Urothelium cell line (cell line): ENCODE measurements around the gene C11orf21.

Experiments used
- DNase-seq: peaks from one replicate; pipeline ENCODE4 v3.0.0; 2011; ENCODE audit warnings: low spot score, mixed read lengths
- FAIRE-seq: peaks from 2 replicates; lab custom pipeline; 2011; peaks lifted over from hg19 to GRCh38; lab: Jason Lieb, UNC

The C11orf21 gene

DNA sequence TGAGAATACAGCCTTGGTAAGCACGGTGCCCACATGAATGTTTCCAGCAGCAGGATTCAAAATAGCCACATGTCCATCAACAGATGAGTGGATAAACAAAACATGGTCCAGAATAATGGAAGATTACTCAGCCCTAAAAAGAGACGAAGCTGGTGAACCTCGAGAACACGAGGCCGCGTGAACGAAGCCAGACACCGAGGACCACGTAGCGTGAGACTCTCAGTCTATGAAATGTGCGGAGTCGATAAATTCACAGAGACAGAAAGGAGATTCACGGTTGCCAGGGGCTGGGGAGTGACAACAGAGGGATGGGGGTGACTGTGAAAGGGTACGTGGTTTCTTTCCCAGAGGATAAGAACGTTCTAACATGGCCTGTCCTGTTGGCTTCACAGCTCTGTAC is 28.4 kb downstream of the C11orf21 start:
- DNase-seq (no peak), FAIRE-seq (no peak)

DNA sequence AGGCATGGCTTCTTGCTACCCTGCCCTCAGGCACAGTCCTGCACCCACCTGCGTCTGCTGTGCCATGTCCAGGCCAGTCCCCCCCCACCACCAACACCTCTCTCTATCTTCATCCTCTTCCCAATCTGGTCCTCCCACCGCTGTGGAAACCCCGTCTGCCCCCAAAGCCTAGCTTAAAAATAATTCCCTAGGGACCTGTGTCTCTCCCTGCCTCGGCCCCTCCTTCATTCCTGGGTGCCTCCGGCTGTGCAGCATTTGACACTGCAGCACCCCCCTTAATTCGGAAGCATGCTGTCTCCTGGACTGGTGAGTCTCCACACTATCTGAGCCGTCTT is 28.8 kb downstream of the C11orf21 start:
- FAIRE-seq (no peak), DNase-seq (no peak)

DNA sequence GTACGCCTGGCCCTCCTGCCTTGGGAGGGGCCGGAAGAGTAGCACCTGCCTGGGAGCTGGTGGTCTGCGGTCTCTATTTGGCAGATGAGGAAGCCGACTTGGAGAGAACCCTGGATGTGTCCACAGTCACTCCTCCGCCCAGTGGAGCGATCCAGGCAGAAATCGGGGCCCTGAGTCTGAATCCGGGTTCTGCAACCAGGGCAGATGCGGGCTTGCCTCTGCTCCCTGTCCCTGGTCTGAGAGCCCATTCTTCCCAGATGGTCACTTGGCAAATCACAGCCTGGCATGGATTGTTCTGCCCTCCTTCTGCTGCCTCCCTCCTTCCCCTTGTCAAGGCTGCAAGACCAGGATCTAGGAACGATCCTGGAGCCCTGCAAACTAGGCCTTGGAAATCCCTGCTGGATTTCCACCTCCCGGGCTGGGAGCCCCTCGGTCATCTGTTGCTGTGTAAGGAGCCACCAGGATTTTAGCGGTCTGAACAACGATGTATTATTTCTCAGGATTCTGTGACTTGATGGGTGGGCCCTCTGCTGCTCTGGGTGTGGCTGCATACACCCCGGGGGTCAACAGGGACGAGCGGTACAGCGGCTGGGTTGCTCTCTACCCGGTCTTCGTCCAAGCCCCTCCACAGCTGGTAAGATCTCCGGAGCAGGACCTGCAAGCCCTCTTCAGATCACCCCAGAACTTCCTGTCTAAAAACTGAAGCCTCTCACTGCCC is 29.3 kb downstream of the C11orf21 start:
- no peak for FAIRE-seq

DNA sequence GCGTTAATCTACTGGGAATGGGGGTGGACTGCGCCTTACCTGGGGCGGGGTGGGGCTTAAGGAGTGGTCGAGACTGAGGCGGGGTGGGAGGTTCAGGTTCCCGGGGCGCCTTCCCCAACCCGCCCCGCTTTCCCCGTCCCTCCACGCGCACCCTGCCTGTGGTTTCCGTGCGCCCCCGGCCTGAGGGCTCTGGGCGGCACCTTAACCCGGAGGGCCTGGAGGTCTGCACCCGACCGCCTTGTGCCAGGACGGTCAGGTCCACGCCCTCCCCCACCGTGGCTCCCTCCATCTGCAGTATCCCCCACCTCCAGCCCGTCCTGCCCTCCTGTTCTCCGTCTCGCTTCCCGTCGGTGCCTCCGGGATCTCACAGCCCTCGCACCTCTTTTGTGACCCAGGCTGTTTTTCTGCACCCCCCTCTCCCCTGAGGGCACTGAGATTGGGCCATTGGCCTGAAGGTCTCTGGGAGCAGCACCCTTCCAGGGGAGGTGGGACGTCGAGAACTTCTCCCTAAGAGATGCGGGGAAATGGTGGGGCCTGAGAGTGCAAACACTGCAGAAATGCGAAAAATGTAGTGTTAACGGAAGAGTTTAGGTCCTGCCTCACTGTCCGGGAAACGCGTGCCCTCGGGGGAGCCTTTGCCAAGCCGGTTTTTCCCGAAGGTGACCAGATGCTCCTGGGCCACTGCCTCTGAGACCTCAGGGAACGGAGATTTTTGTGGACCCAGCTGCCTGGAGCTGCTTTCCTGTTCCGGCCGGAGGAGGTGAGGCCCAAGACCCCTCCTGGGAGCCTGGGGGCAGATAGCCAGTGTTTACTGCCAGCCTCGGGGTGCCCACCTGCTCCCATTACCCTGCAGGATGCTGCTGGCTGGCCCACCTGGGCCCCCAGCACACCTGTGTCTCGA is 30.1 kb downstream of the C11orf21 start:
- DNase-seq (no peak), FAIRE-seq (no peak)

More for the DNA sequence above, 29.3 kb downstream of the C11orf21 start:
- no peak for DNase-seq

DNA sequence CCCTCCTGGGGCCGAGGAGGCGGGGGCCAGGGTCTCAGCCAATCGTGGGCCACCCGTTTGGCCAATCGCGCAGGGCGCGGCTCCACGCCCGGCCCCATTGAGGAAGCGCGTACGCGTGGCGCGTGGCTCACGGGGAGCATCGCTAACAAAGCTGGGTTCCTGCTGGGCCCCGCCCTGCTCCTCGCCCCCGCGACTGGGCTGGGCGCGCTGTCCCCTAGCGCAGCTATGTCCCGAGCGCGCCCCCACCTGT is 30.7 kb downstream of the C11orf21 start:
- FAIRE-seq, result no peak
- DNase-seq, result no peak

DNA sequence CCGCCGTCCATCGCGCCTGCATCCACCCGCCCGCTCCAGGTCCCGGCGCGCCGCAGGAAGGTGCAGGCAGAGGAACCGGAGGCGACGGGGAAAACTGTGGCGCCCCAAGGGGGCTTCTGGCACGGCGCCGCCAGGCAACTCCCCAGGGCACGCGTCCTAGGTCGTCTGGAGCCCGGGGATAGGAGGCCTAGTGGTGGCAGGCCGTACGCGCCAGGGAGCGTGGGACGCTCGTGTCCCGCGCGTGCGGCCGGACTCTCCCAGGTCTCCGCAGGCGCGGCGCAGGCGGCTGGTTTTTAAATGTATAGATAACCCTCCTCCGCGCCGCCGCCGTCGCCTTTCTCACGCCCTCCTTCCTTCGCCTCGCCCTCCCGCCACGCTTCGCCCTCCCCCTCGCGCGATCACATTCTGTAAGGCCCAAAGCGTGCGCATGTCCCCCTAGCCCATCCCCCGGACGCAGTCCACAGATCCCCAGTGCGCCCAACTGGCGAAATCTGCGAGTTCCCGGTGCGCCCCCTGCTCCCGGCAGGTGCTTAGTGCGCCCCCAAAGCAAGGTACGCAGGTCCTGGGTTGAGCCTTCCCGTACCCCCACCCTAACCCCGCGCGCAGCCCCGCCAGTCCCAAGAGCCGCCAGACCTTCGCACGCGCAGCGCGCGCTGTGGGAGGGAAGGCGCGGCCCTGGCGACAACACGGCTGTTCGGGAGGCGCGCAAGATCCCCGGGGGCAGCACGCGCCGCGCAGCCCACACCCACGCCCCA is 31.2 kb downstream of the C11orf21 start, which contains the start of gene ASCL2:
Gene ASCL2, minus strand, starts transcription at position 267 of the 755 bp plus-strand sequence. Its CDS starts 256 bp downstream, at position 11.
- FAIRE-seq (no peak), DNase-seq (no peak)

DNA sequence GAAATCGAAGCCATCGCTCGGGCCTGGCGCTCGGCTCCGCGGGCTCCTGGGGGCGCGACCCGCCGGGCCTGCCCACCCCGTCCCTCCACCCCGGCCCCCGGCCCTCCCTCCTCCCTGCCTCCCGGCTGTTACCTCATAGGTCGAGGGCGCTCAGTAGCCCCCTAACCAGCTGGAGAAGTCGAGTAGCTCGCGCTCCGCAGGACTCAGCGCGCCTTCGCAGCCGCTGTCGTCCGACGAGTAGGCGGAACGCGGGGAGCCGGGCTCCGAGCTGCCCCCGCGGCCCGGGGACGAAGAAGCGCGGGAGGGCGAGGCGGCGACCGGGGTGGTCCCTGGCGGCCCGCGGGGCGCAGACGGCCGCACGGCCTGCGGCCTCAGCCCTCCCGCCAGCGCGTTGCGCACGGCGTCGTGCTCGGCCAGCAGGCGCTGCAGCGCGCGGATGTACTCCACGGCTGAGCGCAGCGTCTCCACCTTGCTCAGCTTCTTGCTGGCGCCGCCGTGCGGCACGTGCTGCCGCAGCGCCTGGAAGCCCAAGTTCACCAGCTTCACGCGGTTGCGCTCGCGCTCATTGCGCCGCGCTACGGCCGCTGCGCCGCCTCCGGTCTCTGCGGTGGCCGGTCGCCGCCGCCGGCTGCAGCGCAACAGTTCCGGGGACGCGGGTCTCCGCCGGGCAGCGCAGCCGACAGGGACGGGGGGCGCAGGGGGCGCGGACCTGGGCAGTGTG is 32.0 kb downstream of the C11orf21 start:
- FAIRE-seq (no peak), DNase-seq (no peak)

DNA sequence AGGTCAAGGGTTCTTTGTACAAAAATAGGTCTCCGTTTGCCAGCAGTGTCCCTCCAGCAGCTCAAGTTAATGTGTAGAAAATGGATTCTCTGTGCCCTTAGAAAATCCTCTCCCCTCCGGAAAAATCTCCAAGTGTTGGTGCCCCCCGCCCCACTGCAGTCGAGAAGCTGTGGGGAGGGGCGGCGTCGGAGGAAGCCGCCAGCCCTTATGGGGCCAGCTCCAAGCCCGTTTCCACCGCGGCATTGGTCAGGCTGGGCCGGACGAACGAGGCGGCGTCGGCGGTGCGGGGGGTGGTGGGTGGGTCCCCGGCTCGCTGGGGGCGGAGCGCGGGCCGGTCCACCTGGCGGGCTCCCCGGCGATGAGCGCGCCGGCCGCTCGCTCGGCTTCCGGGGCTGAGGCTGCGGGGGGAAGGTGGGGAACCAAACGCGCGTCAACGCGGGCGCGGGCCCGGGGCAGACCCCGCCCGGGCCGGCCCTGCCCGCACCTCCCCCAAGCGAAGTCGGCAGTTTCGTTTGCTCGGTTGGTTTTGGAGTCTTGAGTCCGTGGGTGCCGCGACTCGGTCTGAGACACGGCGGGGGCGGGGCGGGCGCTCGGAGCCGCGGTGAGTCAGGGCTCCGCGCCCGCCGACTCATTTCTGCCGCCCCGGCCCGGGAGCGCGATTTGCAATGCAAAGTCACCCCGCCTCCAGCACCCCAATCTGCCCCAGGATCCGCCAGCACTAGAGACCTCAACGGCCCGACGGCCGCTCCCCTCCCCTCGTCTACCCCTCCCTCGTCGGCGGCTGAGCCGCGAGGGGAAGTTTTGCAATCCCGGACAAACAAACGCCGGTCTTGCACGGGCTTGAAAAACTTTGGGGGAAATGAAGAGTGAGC is 32.8 kb downstream of the C11orf21 start:
- FAIRE-seq, result no peak
- DNase-seq, result peak; percentile 54

DNA sequence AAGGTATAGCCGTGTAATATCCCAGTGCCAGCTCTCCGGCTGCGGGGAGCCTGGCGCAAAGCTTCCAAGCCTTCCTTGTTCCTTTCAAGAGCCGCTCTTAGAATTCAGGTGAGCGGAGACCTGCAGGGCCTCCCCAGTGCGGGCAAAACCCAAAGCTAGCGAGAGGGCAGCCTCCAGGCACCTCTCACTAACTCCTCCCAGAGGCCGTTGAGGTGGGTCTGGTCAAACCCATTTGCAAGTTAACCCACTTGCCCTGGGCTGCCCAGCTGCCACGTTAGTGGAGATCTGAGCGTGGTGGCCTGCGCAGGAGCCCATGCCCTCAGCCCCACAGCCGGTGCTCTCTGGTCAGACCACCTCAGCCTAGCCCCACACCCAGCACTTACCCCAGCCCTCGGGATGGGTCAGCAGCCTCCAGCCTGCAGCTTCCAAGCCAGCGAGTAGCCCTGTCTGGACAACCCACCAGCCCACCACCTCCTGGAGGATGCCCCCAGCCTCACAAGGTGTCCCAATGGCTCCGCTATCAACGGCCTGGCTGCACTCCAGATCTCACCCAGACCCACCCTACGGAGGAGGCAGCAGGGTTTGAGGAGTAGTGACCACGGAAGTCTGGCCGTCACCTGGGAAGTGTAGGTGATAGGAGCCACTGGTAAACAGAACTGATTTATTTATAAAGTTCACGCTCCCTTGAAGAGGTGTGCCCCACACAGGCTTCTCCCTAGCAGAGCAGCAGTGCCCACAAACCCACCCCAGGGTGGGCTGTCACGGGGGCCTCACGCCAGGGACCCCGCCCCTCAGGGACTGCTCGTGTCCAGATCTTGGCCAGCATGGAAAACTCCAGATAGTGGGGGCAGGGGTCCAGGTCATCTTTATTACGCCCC is 33.6 kb downstream of the C11orf21 start:
- FAIRE-seq (no peak), DNase-seq (no peak)

DNA sequence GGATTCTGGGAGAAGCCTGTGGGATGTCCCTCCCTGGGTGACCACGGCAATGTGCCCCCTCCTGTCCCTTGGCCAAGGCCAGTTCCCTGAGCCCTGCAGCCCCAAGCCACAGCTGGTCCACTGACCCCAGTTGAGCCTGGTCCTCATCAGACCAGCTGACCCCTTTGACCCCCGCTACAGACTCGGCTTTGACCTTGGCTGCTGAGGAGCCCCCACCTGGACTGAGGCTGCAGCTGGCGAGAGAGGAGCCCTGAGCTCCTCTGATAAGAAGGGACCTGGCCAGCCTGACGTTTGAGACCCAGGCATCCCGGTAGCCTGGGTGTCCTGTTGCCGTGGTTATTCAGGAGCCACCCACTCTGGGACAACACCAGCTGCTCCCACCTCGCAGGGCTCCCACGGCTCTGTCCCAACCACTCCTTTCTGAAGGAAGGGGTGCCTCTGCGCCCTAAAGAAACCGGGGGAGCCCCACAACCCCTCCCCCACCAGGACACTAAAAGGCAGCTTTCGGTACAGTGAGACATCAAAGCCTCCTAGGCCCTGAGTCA is 34.3 kb downstream of the C11orf21 start:
- no peak for FAIRE-seq

DNA sequence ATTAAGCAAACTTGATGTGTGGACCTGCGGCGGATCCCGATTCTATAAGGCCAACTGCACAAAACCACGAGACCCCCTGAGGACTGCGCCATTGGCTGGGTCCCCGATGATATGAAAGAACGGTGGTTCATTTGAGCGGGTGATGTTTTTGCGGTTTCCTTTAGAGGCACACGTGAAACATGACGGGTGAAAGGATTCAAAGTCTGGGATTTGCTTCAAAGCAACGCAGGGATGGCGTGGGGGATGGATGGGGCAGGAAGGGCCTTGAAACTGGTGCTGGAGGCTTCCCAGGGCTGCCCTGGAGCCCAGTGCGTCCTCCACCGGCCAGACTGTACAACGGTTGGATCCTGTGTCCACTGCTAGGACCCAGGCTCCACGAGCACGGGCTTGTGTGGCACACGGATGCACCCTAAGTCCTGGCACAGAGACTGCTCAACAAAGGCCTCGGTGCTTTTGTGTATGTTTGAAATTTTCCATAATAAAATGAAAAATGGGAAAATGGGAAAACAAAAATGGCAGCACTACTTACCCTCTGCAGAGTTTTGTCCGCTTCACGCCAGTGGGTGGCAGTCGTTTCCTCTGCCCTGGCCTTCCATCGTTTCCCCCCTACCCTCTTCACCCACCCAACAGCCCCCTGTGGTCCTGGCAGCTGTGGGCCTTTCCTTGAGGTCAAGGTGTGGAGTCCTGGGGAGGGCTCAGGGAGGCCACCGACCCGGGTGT is 35.0 kb downstream of the C11orf21 start:
- DNase-seq, result no peak
- no peak for FAIRE-seq

More for the DNA sequence above, 34.3 kb downstream of the C11orf21 start:
- no peak for DNase-seq

DNA sequence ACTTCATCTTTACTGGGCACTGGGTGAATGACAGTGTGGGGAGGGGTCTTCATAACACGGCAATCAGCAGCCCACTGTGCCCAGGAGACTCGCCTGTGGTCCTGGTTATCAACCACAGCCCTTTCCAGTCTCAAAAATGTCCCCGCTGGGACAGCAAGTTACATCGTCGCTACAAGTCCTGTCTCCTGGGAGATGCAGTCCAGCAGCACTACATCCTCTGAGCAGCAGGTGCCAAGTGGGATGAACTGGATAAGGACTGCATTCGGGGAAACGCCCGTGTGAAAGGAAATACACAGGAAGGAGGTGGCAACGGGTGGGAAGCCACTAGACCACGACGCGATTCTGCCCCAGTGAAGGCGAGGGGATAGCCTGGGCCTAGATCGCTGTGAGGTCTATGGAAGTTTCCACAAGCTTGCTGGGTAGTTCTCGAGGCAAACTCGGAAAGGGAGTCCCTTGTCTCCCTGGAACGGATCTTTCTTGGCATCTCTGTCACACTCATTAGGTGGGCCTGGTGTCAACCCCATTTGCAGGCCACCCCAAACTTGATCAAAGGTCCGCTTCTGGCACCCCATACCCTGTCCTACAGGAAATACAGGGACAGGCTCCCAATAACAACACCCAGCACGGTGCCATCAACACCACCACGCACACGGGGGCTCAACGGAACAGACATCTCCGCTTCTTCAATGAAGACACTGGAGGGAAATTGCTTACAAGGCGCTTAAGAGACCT is 35.7 kb downstream of the C11orf21 start:
- DNase-seq, result no peak
- no peak for FAIRE-seq

DNA sequence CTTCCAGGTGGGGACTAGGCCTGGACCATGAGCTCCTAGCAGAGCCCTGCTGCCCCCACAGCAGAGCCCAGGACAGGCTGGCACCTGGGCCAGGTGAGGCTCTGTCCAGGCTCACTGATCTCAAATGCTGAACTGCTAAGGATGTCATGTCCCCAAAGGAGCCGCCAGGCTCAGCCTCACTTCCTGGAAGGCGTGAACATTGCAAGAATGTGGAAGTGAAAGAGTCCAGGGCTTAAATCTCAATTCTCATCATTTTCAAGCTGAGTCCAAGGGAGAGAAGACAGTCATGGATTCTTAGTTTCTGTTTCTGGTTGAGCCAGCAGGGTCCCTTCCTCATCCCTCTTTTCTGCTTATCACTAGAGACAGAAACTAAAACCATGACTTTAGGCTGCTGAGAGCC is 36.3 kb downstream of the C11orf21 start:
- DNase-seq (no peak), FAIRE-seq (no peak)

DNA sequence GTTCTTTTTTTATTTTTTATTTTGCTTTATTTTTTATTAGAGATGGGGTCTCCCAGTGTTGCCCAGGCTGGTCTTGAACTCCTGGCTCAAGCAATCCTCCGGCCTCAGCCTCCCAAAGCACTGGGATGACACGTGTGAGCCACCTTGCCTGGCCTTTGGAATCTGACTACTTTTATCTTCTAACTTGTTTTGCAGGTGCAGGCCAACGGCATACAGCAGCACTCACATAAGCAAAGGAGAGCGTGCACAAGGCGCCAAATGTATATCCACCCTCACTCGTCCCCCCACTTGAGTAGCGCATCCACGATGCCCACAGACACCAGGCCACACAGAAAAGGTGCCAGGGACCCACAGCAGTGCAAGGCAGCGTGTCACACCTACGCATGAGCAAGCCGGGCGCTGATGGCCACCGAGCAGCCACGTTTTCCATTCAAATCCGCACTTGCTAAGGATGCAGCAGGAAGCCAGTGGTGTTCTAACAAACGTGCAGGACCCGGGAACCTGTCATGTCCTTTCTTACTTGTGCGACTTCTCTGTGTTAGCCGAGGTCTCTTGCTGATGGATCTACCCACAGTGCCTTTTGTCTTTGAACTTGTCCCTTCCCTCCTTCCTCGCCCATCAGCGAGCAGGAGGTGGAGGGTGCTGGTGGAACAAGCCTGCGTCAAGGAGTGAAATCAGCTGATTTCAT is 37.2 kb downstream of the C11orf21 start:
- DNase-seq, result no peak
- no peak for FAIRE-seq

DNA sequence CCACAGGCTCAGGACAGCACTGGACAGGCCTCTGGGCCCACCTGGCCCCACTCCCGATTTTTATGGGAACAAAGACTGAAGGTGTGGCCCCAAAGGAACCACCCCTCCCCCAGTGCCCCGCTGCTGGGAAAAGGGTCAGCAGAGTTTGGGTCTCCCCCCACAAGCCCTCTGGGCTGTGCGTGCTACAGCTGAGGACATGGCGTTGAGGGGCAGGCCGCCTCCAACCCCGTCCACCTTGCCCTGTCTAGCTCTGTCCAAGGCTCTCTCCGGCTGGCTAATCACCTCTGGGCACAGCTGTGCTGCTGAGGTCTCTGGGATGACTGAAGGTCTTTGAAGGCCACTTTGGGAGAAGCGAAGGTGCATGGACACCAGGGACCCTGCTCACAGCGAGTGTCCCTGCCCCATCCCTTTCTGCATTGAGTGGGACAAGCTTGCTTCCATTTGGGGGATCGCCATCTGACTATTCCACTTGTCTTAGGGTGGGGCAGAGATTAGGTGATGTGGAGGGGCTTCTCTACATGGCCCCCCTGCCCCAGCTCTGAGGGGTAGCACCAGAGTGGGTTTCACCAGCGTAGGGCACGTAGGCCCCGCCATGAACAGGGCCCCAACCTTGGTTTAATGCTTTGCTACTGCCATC is 37.9 kb downstream of the C11orf21 start:
- DNase-seq (no peak), FAIRE-seq (no peak)

DNA sequence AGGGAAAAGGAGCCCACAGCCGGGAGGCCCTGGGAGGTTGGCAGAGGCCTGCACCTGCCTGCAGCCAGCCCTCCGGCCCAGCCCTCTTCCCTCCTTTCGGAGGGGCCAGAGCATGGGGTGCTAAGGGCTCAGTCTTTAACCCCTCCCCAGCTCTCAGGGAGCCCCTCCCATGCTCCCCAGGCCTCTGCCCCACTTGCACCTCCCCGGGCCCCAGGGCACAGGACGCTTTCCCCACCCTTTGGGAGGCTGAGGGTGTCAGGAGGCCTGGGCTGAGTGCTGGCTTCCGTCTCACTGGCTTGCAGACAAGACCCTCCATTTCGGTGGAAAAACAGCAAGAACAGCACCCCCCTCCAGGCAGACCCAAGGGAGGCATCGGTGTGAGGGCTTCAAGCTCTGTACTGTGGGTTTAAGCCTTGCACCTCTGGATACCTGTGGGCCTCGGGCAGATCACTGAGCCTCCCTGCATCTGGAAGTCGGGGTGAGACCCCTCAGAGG is 38.6 kb downstream of the C11orf21 start:
- FAIRE-seq (no peak), DNase-seq (no peak)
